GM12875 (cell line): Measurements from ENCODE around the gene UCHL3.

Source experiments
- H3K4me3 ChIP-seq: one replicate; pipeline ENCODE4 v1.5.1; 2011; ENCODE audit warnings: low read depth, low read length, control low read depth
- TF ChIP-seq, protein P1 (sequence below): IDR thresholded peaks from 2 replicates; pipeline ENCODE4 v1.5.1; 2011; ENCODE audit warnings: low read depth, mild to moderate bottlenecking, control low read depth, inconsistent platforms, low read length, moderate library complexity, borderline replicate concordance; ENCODE audit not compliant: insufficient read depth

The UCHL3 gene

GRCh38 chr13:75549262-75550158 is at the start of gene UCHL3:
UCHL3 (plus strand) TSS chr13:75549791; CDS start chr13:75549821, 30 bp downstream.
- H3K4me3 ChIP-seq = peak within 1 kb of the TSS; percentile 98
- TF ChIP-seq, protein P1, sequence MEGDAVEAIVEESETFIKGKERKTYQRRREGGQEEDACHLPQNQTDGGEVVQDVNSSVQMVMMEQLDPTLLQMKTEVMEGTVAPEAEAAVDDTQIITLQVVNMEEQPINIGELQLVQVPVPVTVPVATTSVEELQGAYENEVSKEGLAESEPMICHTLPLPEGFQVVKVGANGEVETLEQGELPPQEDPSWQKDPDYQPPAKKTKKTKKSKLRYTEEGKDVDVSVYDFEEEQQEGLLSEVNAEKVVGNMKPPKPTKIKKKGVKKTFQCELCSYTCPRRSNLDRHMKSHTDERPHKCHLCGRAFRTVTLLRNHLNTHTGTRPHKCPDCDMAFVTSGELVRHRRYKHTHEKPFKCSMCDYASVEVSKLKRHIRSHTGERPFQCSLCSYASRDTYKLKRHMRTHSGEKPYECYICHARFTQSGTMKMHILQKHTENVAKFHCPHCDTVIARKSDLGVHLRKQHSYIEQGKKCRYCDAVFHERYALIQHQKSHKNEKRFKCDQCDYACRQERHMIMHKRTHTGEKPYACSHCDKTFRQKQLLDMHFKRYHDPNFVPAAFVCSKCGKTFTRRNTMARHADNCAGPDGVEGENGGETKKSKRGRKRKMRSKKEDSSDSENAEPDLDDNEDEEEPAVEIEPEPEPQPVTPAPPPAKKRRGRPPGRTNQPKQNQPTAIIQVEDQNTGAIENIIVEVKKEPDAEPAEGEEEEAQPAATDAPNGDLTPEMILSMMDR = peak; percentile 90

GRCh38 chr13:75505327-75505726 is 44.3 kb upstream of the UCHL3 start:
- H3K4me3 ChIP-seq = no peak overlapping the region
- TF ChIP-seq, protein P1 = no peak

DNA sequence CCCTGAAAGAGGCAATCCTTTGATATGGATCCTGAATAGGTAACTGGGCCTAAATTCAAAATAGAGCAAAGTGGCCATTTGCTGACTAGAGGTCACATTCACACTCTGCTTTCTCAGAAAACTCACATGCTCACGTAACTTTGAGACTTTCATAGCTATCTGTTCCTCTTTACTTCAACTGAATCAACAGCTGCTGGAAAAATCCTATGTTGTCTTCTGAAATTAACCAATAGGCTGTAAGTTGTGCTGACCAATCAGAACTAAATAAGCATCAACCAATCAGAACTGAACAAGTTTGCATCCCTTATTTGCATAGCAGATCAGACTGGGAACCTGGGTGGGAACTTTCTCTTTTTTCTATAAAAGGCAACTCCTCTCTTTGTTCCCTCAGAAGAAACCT is 43.6 kb upstream of the UCHL3 start:
- no peak overlapping the region for H3K4me3 ChIP-seq
- TF ChIP-seq, protein P1 = no peak

GRCh38 chr13:75507027-75508001 is 42.3 kb upstream of the UCHL3 start:
- H3K4me3 ChIP-seq = no peak overlapping the region
- TF ChIP-seq, protein P1 = no peak

GRCh38 chr13:75508002-75508548 is 41.5 kb upstream of the UCHL3 start:
- no peak overlapping the region for H3K4me3 ChIP-seq
- TF ChIP-seq, protein P1 = no peak

- no peak overlapping the region for H3K4me3 ChIP-seq
- TF ChIP-seq, protein P1 = no peak
These were observed 38.5 kb upstream of the UCHL3 start for GRCh38 chr13:75511051-75511625.
